Embryonic facial prominence (tissue), 1 donor: ENCODE data around the gene PLCE1.
"Not testable (repeated sequence)": the region's sequence is repeated elsewhere in the genome, so short reads cannot be mapped to it uniquely, and the experiment has no call there.

Experiments used
- DNase-seq: peaks from one replicate; pipeline ENCODE4 v3.0.0-alpha.2; 2016; ENCODE audit errors: extremely low spot score

The PLCE1 gene

GRCh38 chr10:93993782-93994437 lies at the start of gene PLCE1:
Gene PLCE1, plus strand, starts transcription at chr10:93993931. Its CDS starts 37,116 bp downstream, at chr10:94031047.
- no peak for DNase-seq

DNA sequence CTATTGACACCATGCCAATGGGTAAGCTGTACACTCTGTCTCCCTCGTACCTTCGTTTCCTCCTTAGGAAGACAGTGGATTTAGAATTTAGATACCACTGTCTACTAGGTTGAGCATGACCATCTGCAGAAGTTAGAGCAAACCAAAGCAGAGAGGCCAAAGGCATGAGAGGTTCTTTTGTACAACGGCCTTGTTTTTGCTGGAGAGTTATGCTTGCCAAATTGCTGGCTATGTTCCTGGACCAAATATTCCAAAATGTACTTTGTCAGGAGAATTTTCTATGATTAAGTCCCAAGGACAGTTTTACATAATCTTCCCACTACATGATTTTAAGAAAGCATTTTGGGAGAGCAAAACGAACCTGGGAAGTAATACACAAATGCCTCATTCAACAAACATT lies 47.9 kb upstream of the PLCE1 start:
- no peak for DNase-seq

DNA sequence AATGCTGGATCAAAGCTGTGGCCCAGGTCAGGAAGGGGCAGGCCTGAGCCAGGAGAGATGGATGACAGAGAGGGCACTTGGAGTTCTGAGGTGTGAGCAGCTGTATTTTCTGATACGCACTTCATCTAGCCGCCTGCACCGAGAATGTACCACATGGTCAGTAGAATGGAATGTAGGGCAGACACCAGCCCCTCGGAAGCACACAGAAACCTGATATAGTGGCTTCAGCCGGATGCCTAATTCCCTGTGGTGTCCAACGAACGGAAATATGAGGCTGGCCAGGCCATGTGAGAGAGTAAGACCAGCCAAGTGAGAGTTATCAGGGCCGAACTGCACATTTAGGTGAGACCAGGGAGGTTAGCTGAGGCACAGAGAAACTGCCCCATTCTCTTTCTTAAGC lies 46.7 kb upstream of the PLCE1 start:
- DNase-seq = no peak

DNA sequence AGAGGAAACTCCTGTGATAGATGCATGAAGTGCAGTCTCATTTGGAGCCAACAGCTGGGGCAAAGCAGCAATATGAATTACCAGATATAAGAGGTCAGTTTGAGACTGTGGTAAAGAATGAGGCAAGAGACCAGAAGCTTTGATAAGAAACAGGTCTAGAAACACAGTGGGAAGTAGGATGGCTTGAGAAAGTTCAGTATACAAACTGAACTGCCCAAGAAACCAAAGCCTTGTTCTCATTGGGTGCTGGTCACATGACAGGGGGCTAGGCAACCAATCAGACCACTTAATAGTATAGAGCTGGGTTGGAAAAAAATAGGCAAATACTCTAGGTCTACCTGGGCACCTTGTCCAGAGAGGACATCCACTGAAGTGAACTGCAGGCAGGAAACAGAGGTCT lies 46.2 kb upstream of the PLCE1 start:
- DNase-seq = no peak

GRCh38 chr10:93951905-93952304 lies 41.8 kb upstream of the PLCE1 start:
- no peak for DNase-seq

DNA sequence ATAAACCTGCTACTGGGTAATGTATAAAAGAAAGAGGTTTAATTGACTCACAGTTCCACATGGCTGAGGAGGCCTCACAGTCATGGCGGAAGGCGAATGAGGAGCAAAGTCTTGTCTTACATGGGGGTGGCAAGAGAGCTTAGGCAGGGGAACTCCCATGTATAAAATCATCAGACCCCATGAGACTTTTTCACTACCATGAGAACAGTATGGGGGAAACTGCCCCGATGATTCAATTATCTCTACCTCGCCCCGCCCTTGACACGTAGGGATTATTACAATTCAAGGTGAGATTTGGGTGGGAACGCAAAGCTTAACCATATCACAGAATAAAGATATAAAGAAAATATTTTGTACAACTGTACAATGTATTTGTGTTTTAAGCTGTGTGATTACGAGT lies 39.4 kb upstream of the PLCE1 start:
- DNase-seq = no peak

GRCh38 chr10:93954726-93955363 lies 38.9 kb upstream of the PLCE1 start:
- DNase-seq = no peak

- DNase-seq = no peak
Observed at GRCh38 chr10:93958834-93959233, 34.9 kb upstream of the PLCE1 start.

- DNase-seq = not testable (repeated sequence)
Observed at GRCh38 chr10:93960988-93961387, 32.7 kb upstream of the PLCE1 start.

GRCh38 chr10:93962973-93963372 lies 30.8 kb upstream of the PLCE1 start:
- DNase-seq = no peak

DNA sequence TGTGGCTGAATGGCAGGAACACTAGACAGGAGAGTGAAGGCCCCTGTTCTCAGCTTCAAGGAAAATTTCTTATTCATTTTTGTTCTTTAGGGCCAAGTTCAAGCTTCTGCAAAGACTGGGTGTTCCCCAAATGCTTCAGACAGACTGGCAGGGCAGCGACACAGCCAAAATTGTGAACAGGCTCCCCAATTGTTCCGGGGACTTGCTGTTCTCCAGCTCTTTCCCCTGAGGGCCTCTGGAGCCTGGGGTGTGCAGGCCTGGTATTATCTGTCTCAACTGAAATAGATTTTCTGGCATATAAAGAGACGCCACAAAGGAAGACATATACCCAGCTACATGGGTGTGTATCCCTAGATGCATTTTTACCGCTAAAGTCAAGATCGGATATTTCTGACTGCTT lies 30.3 kb upstream of the PLCE1 start:
- DNase-seq = no peak

DNA sequence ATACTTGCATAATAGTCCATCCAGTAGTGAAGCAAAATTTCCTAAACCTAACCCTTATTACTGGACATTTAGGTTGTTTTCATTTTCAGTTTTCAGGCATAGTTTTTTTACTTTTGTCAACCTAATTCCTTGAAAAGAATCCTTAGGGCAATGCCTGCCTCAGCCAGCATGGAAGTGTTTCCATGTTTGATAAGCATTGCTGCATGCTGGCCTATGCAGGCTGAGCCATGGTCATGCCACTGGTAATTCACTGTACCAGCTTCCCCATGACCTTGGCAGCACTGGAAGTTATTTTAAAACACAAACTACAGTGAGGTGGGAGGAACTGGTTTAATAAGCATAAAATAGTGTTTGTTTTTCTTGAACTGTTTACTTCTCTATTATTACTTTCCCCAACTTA lies 27.8 kb upstream of the PLCE1 start:
- no peak for DNase-seq

GRCh38 chr10:93967756-93968155 lies 26.0 kb upstream of the PLCE1 start:
- no peak for DNase-seq

DNA sequence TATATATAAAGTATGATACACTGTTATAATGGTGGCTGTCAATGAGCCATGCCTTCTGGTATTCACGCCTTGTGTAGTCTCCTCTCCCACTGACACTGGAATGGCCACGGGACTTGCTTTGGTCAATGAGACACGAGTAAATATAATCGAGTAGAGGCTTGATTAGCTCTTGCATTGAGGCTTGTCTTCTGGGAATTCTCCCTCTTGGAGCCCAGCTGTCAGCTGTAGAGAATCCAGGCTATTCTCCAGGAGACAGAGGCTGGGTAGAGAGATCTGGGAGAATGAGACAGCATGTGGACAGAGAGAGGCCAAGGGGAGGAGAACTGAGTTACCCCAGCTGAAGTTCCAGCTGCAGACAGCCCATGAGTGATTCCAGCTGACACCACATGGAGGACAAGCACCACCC lies 25.2 kb upstream of the PLCE1 start:
- DNase-seq = no peak

GRCh38 chr10:93970433-93971010 lies 23.2 kb upstream of the PLCE1 start:
- DNase-seq = not testable (repeated sequence)

DNA sequence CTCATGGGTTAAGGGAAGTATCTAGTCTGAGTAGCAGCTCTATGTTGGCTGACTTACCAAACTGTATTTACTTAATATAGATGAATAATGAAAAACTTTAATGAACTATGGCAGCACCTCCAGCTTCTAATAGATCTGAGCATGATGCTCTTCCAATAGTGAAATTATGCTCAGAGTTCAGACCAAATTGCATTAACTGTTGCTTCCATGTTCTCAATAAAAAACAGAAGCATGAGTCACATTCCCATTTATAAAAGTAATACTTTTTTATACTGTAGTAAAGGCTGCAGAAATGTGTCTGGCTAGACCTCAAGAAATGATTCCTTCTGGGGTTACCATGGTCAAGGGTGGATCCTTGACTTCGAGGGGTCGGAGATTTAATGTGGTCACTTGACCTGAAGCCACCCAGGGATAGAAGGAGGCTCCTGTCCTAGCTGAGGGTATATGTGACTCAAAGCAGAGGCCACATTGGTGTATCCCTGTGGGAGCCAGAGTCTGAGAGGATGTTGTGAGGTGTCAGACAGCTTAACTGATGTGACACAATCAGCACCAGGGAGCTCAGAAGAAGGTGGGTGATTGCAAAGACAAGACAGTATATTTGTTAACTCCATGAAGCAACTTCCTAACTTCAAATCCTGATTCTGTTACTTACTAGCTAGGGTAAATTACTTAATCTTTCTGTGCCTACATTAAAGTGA lies 19.8 kb upstream of the PLCE1 start:
- no peak for DNase-seq

DNA sequence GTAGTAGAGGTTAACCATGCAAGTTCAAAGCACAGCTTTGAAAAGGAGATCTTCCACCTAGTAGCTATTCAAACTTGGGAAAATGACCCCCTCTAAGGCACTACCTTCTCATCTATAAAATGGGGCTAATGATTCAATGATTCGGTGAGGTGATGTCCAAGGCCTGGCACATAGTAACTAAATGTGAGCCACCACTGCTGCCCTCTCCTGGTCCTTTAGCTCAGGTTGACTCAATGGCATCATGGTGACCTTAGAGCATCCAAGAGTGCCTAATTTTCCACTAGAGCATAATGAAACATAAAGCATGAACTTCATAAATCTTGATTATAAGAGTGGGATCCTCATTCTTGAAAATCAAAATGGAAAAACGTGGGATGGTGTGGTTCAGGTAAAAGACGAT lies 16.3 kb upstream of the PLCE1 start:
- DNase-seq = no peak

GRCh38 chr10:93980486-93980885 lies 13.2 kb upstream of the PLCE1 start:
- no peak for DNase-seq

GRCh38 chr10:93991114-93991513 lies 2.6 kb upstream of the PLCE1 start:
- no peak for DNase-seq

- no peak for DNase-seq
Observed at GRCh38 chr10:93991596-93992284, 2.0 kb upstream of the PLCE1 start.

- DNase-seq = no peak
Observed at GRCh38 chr10:93992400-93993030, 1.2 kb upstream of the PLCE1 start.

DNA sequence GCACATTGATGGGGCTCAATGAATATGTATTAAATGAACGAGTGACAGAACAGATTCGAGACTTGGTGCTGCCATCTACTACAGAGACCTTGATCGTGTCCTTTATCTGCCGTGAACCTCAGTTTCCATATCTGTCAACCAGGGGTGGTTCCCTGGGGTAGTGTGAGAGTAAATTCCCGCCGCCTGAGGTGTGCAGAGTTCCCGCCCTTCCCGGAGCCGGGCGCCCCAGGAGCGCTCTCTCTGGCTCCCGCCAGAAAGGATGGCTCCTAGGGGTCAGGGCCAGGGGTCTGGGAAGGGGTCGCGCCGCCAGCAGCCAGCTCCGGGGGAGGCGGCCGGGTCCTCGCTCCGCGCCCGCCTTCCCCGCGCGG lies 333 bp upstream of the PLCE1 start:
- DNase-seq = no peak
